Activated B cell treated with CpG ODN at 0.5 μM for 24 hours (primary cell): ENCODE results near the gene KRTAP19-5. TPM values are rescaled to one million over a fixed set of nuclear protein-coding genes. Genes with fewer than 3 reads are reported as not detected.
"Not testable (repeated sequence)": the region's sequence is repeated elsewhere in the genome, so short reads cannot be mapped to it uniquely, and the experiment has no call there.

ENCODE experiments used
- ATAC-seq: fragments of 200-7000 bp; cut with Tn5 transposase; one replicate; pipeline ENCODE4 v1.10.0; 2021; ENCODE audit warnings: low read depth, mild to moderate bottlenecking, moderate library complexity
- CTCF ChIA-PET: fragments of 350-600 bp; sonication (Branson Sonifier 250); formaldehyde crosslinking; loops from one replicate; lab custom pipeline; 2021; ENCODE audit warnings: antibody characterized with exemption; lab: Charles Lee
- POLR2A ChIA-PET: fragments of 350-600 bp; sonication (Branson Sonifier 250); formaldehyde crosslinking; loops from one replicate; lab custom pipeline; 2021; ENCODE audit warnings: antibody characterized with exemption; lab: Charles Lee
- DNase-seq: peaks from one replicate; pipeline ENCODE4 v3.0.0; 2022
- H3K27ac Mint-ChIP-seq: one replicate; pipeline ENCODE4 v1.8.0; 2020; ENCODE audit warnings: mixed read lengths
- H3K27me3 Mint-ChIP-seq: one replicate; pipeline ENCODE4 v1.8.0; 2021; ENCODE audit warnings: mixed read lengths
- H3K36me3 Mint-ChIP-seq: one replicate; pipeline ENCODE4 v1.8.0; 2021; ENCODE audit warnings: low read depth, mixed read lengths
- H3K4me1 Mint-ChIP-seq: one replicate; pipeline ENCODE4 v1.8.0; 2021; ENCODE audit warnings: mixed read lengths
- H3K4me3 Mint-ChIP-seq: one replicate; pipeline ENCODE4 v1.8.0; 2020; ENCODE audit warnings: mild to moderate bottlenecking, mixed read lengths
- H3K9me3 Mint-ChIP-seq: one replicate; pipeline ENCODE4 v1.8.0; 2020; ENCODE audit warnings: mixed read lengths
- intact Hi-C: fragments of 100-400 bp; cut with micrococcal nuclease; formaldehyde crosslinking; loops from one replicate; pipeline ENCODE4 v1.15.1; 2024
- total RNA-seq: library from RNA; stranded (reverse); gene quantifications from 2 replicates; pipeline ENCODE4 v1.2.3, GENCODE V29; 2022
- TF ChIP-seq, protein P1 (sequence below): fragments of 200-600 bp; IDR thresholded peaks from one replicate; pipeline ENCODE4 v1.8.0; 2022; ENCODE audit warnings: antibody characterized with exemption, mild to moderate bottlenecking

The KRTAP19-5 gene
- not detected in 2 replicates for total RNA-seq

DNA sequence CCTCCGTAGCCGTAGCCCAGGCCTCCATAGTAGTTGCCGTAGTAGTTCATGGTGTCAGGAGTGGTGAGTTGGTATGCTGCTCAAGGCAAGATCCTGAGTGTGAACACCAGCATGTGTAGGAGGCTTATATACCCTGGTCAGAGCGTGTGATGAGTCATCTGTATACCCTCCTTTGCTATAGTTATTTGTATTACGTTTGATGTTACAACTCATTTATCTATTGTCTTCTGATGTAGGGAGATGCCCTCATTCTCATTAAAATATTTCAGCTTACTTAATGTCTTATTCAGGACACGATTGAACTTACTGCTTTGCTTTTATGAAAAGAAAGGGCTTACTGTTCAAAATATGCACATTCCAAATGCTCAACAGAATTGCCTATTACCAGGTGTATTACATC lies at the start of gene KRTAP19-5:
Gene KRTAP19-5, minus strand, starts transcription at position 101 of the 400 bp plus-strand sequence. Its CDS starts 51 bp downstream, at position 50.
- Mint-ChIP-seq H3K9me3 (peaks cover 5% of the 10 kb centered on the region), H3K27ac (no peak within 1 kb of the TSS), H3K36me3 (no peaks in the 10 kb centered on the region), H3K4me3 (no peak within 1 kb of the TSS), H3K4me1 (no peaks in the 10 kb centered on the region), H3K27me3 (no peaks in the 10 kb centered on the region)
- ATAC-seq (no peak), DNase-seq (no peak)
- ChIA-PET POLR2A (no interaction called here), CTCF (no interaction called here)
- intact Hi-C loops = no loop called here
- TF ChIP-seq, protein P1, sequence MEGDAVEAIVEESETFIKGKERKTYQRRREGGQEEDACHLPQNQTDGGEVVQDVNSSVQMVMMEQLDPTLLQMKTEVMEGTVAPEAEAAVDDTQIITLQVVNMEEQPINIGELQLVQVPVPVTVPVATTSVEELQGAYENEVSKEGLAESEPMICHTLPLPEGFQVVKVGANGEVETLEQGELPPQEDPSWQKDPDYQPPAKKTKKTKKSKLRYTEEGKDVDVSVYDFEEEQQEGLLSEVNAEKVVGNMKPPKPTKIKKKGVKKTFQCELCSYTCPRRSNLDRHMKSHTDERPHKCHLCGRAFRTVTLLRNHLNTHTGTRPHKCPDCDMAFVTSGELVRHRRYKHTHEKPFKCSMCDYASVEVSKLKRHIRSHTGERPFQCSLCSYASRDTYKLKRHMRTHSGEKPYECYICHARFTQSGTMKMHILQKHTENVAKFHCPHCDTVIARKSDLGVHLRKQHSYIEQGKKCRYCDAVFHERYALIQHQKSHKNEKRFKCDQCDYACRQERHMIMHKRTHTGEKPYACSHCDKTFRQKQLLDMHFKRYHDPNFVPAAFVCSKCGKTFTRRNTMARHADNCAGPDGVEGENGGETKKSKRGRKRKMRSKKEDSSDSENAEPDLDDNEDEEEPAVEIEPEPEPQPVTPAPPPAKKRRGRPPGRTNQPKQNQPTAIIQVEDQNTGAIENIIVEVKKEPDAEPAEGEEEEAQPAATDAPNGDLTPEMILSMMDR = no peak

DNA sequence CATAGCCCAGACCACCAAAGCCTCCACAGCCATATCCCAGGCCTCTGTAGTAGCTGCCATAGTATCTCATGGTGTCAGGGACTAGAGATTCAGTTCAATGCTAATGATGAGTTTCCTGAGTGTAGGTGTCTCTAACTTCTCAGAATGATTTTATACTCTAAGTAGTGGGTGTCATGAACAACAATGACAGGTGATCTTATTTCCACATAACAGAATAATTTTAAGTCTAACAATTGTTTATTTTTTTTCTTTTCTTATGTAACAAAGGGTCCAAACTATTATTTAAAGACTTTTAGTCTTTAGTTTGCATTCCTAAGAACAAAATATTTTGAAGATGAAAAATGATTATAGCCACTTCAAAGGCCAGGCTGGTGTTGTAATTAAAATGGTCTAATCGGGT lies 39.8 kb upstream of the KRTAP19-5 start, which contains the start of gene KRTAP19-6:
Gene KRTAP19-6, minus strand, starts transcription at position 101 of the 400 bp plus-strand sequence. Its CDS starts 31 bp downstream, at position 70.
- CTCF ChIA-PET = no interaction called here
- DNase-seq = no peak
- no peak within 1 kb of the TSS for H3K4me3 Mint-ChIP-seq
- no peaks in the 10 kb centered on the region for H3K4me1 Mint-ChIP-seq
- peaks cover 3% of the 10 kb centered on the region for H3K9me3 Mint-ChIP-seq
- H3K27ac Mint-ChIP-seq = no peak within 1 kb of the TSS
- TF ChIP-seq, protein P1 = no peak
- H3K36me3 Mint-ChIP-seq = no peaks in the 10 kb centered on the region
- intact Hi-C loops = no loop called here
- no peaks in the 10 kb centered on the region for H3K27me3 Mint-ChIP-seq
- ATAC-seq = no peak
- POLR2A ChIA-PET = no interaction called here

DNA sequence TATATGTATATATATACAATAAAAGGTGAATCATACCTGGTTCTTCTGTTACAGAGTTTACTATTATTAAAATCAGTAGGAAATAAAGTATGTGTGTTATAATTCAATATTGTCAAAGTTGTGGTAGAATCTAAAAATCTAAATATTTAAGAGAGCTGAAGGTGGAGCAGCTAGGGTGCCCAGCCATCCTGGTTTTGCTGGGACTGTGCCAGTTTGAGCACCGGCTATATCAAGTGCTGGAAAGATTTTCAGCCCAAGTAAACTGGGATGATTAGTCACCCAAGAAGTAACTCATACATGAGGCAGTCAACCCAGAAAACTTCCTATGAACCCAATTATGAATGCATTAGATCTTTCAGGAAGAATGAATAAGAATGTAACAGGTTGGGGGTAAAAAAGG lies 16.9 kb upstream of the KRTAP19-5 start:
- H3K27ac Mint-ChIP-seq = no peak overlapping the region
- ATAC-seq (no peak), DNase-seq (no peak)
- no peaks in the 10 kb centered on the region for H3K36me3 Mint-ChIP-seq
- POLR2A ChIA-PET = no interaction called here
- CTCF ChIA-PET = no interaction called here
- peaks cover 7% of the 10 kb centered on the region for H3K9me3 Mint-ChIP-seq
- TF ChIP-seq, protein P1 = no peak
- no peak overlapping the region for H3K4me3 Mint-ChIP-seq
- H3K27me3 Mint-ChIP-seq = no peaks in the 10 kb centered on the region
- intact Hi-C loops = no loop called here
- no peaks in the 10 kb centered on the region for H3K4me1 Mint-ChIP-seq

DNA sequence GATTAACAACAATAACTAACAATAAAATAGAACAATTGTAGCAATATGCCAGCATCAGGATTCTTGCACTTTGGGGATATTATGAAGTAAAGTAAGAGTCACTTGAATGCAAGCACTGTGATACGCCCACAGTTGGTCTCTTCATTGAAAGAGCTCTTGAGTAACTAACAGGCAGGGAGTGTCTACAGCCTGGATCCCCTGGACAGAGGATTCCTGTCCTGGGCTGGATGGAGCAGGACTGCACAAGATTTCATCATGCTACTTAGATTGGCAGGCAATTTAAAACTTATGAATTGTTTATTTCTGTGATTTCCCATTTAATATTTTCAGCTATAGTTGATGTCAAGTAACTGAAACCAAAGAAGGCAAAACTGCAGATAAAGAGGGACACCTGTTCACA lies 13.7 kb upstream of the KRTAP19-5 start:
- no peak overlapping the region for H3K27ac Mint-ChIP-seq
- ATAC-seq = no peak
- CTCF ChIA-PET = no interaction called here

DNA sequence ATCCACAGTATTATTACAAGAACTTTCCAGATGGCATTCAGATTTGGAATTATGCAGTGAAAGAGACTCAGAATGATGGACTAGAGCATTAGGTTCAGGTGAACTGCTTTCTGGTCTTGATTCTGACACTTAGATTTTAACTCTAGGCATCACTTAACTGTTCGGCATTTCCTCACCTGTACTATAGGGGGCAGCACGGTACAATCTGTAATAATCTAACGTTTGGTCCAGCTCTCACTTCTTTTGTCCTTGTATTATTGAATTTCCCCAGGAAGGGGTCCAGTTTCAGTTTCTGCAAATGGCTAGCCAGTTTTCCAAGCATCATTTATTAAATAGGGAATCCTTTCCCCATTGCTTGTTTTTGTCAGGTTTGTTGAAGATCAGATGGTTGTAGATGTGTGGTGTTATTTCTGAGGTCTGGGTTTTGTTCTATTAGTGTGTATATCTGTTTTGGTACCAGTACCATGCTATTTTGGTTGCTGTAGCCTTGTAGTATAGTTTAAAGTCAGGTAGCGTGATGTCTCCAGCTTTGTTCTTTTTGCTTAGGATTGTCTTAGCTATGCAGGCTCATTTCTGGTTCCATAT lies 3.8 kb upstream of the KRTAP19-5 start:
- CTCF ChIA-PET, H3K4me1 Mint-ChIP-seq, H3K36me3 Mint-ChIP-seq, DNase-seq, POLR2A ChIA-PET, ATAC-seq, H3K27ac Mint-ChIP-seq, H3K27me3 Mint-ChIP-seq, intact Hi-C loops, H3K4me3 Mint-ChIP-seq, H3K9me3 Mint-ChIP-seq: not testable (repeated sequence)

More for the DNA sequence above, 13.7 kb upstream of the KRTAP19-5 start:
- peaks cover 4% of the 10 kb centered on the region for H3K9me3 Mint-ChIP-seq
- no peak overlapping the region for H3K4me3 Mint-ChIP-seq
- intact Hi-C loops = no loop called here
- no peaks in the 10 kb centered on the region for H3K4me1 Mint-ChIP-seq
- no peak for DNase-seq
- POLR2A ChIA-PET = no interaction called here
- TF ChIP-seq, protein P1 = no peak
- no peaks in the 10 kb centered on the region for H3K36me3 Mint-ChIP-seq
- no peaks in the 10 kb centered on the region for H3K27me3 Mint-ChIP-seq

DNA sequence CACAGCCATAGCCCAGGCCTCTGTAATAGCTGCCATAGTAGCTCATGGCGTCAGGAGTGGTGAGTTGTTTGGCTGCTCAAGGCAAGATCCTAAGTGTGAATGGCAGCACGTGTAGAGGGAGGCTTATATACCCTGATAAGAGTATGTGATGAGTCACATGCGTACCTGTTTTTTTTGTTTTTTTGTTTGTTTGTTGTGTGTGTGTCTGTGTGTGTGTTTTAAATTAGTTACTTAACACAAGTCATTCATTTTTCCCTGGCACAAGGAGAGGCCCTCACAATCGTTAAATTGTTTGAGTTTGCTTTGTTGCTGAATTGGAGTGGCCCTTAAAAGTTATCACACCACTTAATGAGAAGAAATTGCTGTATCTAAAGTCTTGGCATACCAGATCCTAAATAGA lies 4.9 kb downstream of the KRTAP19-5 start, which contains the start of gene KRTAP19-4:
Gene KRTAP19-4, minus strand, starts transcription at position 101 of the 400 bp plus-strand sequence. Its CDS starts 55 bp downstream, at position 46.
- no peak for ATAC-seq
- Mint-ChIP-seq H3K9me3 (peaks cover 5% of the 10 kb centered on the region), H3K36me3 (no peaks in the 10 kb centered on the region), H3K4me1 (no peaks in the 10 kb centered on the region), H3K27ac (no peak within 1 kb of the TSS), H3K27me3 (no peaks in the 10 kb centered on the region), H3K4me3 (no peak within 1 kb of the TSS)
- intact Hi-C loops = loop anchor here (10.0 kb wide), 1 partner anchor 52 kb away; the partner anchor contains the start of gene KRTAP15-1
- TF ChIP-seq, protein P1 = no peak
- ChIA-PET CTCF (no interaction called here), POLR2A (no interaction called here)
- DNase-seq = no peak
